ENCODE data around the gene PLOD1.
"Not testable (repeated sequence)": the region's sequence is repeated elsewhere in the genome, so short reads cannot be mapped to it uniquely, and the experiment has no call there.

PLOD1 gene

DNA sequence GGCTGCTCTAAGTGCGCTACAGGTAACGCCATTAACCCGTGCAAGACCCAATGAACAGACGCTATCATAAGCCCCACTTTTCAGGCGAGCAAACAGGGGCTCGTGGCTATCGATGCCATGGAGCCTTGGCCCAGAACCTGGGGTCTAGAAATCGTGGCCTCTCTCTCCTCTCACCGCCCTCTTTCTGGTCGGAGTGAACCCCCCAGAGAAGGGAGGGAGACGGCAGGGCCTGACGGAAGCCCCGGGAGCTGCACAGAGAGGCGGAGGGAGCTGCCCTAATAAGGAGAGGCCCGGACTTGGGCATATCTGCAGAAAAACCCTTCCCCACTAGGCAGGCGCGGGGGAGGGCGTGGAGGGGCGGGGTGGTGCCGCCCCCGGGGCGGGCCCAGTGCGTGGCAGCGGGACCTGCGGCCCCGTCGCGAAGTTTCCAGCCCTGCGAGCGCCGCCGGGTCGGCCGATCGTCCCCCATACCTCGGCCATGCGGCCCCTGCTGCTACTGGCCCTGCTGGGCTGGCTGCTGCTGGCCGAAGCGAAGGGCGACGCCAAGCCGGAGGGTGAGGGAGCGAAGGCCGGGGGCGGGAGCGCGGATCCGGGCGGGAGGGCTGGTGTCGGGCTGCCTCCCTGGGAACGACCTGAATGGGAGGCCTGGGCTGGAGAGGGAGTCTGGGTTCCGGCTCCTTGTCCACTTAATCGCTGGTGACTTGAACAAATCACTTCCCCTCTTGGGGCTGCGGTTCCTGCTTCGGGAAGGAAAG, at the start of gene PLOD1:
PLOD1 (plus strand) TSS at position 416 of the 755 bp plus-strand sequence; CDS start at position 479, 63 bp downstream.
- DNase-seq = peak in 57 of 58 donors; percentile 24 to 90 (median 77)

DNA sequence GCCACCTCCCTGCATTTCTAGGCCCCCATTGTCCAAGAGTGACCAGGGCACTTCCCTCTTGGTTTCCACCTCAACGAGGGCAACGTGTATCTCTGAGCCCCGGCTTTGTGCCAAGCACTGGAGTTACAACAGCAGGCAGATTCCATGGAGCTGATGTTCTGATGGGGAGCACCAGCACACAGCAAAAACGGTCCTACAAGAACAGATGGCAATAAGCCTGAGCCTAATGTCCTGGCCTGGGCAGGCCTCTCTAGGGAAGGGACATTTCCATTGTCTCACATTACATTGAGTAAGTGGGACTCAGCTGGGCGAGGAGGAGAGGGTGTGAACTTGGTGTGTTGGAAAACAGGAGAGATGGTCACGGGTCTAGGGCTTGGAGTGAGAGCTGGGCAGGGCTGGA, 48.6 kb upstream of the PLOD1 start:
- DNase-seq = no peak

DNA sequence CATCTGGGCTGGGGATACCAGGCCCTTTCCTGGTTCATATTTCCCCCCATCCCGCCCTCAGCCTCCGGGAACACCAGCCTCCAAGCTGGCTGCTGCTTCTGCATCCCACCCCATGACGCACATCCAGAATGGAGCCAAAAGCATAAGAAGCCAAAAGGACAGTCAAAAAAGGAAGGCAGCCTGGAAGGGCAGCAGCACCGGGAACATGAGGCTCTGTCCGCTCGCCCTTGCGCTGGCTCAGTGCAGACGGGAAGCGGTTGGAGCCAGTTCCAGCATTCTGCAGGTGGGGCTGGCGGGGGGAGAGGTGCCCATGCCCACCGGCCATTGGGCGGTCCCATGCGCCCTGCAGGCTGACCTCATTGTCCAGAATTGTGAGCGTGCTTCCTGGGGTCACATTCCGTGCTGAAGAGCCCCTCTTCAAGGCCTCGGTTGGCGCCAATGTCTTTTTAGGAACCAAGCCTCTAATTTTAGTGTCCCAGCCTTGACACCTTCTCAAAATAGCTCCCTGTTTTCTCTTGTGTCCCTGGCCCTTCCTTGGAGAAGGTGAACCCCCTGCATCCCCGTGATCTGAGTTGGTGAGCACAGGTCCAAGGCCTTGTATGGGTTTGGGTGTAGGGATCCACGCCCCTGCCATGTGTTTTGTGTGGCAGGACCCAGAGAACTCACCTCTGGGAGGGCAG, 47.4 kb upstream of the PLOD1 start:
- DNase-seq = no peak

DNA sequence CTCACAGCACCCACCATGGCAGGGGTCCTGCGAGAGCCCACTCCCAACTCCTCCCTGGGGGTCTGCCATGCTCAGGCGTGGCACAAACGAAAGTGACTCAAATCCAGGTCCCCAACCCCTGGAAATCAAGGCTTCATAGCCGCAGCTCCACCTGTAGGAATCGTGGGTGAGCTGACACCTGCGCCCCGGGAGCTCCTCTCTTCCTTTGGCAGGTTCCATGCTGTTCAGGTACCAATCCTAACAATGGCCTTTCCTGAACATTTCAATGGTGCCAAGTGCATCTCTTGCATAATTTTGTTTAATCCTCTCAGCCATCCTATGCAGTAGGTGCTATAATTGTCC, 46.9 kb upstream of the PLOD1 start:
- no peak for DNase-seq

DNA sequence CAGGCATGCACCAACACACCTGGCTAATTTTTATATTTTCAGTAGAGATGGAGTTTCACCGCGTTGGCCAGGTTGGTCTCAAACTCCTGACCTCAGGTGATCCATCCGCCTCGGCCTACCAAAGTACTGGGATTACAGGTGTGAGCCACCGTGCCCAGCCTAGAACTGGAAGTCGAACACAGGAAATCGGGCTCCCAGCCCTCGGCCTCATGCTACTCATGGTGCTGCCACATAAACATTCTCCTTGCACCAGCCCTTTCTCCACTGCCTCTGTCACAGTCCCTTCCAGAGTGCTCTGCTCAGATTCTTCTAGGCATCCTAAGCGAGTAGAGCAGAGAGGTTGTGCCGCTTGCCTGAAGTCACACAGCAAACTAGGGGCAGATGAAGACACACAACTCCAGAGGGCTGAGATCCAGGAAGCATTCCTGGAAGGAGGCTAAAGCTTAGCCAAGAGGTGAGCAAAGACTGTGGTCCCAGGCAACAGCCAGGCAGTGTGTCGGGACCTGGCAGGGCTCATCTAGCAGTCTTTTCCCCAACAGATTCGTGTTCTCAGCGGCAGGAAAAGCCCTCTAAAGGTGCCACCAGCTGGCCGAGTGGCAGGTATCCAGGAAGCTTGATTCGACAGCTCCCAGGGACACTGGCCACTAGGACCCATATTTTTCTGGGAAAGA, 46.2 kb upstream of the PLOD1 start:
- no peak for DNase-seq

DNA sequence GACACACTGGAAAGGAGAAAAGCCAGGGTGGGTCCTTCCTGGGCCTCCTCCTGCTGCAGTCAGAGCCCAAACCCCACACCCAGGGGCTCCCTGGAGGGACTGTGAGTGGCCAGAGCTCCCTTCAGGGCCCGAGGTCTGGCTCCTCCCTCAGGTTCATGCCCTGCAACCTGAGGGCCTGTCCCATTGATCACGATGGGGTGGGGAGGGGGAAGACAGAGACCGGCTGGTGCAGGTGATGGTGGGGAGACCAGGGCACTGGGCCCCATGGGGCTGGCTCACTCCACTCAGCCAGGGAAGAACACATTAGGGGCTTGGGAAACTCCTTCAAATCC, 45.7 kb upstream of the PLOD1 start:
- DNase-seq = no peak

DNA sequence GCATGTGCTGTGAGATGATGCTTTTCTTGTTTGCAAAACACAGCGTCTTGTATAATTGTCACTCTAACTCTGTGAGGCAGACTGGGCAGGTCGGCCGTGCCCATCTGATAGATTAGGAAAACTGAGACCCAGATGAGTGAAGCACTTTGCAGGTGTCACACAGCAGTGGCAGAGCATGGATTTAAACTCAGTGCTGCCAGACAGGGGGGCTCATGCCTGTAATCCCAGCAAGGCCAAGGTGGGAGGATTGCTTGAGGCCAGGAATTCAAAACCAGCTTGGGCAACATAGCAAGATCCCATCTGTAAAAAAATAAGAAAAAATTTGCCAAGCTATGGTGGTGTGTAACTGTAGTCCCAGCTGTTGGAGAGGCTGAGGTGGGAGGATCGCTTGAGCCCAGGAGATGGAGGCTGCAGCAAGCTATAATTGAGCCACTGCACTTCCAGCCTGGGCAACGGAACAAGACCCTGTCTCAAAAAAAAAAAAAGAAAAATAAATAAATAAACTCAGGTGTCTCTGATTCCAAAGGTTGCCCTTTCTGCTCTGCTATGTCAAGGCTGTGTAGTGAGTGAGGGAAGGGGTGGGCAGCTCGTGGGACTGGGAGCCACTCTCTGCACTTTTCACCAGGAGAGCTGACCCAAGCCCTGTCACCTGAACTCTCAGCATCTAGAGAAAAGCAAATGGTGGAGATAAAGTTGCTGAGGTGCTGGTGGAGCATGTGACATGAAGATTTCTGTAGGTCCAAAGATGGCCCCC, 42.9 kb upstream of the PLOD1 start:
- DNase-seq = no peak

DNA sequence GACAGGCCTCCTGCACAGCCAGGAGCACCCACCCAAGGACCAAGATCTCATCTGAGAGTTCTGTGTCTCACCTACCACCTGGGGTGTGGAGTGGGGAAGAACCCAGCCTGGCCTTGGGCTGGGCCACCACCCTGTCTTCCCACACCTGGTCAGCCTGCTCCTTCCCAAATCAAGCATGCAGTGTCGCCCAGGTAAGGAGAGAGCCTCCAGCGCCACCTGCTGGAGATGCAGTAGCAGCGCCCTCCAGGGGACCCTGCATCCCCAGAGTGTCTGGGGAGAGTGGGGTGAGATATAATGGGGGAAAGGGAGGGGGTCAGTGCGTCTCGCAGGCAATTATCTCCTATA, 40.6 kb upstream of the PLOD1 start:
- peak in 33 of 58 donors; percentile 2 to 53 (median 17) for DNase-seq

DNA sequence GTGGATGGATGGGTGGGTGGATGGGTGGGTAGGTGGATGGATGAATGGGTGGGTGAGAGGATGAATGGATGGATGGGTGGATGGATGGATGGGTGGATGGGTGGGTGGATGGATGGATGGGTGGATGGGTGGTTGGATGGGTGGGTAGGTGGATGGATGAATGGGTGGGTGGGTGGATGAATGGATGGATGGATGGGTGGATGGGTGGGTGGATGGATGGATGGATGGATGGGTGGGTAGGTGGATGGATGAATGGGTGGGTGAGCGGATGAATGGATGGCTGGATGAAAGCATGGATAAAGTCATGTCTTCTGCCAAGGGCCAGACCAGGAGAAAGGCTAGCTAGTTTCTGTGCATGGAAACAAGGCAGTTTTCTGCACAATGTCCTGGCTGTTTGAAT, 40.0 kb upstream of the PLOD1 start:
- not testable (repeated sequence) for DNase-seq

DNA sequence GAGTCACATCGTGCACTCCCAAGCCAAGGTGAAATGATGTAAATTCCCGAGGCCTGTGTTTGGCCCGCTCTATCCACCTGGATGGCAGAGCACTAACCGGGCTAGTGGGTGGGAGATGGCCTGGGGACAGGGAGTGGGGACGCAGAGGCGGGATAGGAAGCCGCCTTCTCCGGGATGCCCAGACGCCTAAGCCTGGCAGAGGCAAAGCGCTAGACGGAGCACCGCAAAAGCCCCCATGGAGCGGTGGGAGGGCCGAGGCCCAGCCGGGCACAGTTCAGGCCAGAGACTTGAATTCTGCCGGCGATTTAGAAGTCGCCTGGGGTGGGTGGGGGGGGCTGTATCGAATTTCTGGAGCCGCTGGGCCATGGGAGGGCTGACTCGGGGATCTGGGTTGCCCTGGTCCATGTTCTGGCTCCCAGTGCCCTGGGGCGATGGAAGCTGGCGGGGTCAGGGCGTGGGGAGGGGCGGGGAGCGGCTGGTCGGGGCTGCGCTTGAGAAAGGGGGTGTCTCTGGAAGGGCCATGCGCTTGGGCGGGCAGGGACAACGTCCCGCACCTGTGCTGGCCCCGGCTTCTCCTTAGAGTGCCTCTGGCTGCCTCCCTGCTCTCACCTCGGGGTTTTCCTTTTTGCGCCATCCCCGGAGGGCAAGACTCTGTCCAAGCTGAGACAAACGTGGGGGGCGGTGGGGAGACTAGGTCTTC, 36.3 kb upstream of the PLOD1 start:
- DNase-seq = no peak

DNA sequence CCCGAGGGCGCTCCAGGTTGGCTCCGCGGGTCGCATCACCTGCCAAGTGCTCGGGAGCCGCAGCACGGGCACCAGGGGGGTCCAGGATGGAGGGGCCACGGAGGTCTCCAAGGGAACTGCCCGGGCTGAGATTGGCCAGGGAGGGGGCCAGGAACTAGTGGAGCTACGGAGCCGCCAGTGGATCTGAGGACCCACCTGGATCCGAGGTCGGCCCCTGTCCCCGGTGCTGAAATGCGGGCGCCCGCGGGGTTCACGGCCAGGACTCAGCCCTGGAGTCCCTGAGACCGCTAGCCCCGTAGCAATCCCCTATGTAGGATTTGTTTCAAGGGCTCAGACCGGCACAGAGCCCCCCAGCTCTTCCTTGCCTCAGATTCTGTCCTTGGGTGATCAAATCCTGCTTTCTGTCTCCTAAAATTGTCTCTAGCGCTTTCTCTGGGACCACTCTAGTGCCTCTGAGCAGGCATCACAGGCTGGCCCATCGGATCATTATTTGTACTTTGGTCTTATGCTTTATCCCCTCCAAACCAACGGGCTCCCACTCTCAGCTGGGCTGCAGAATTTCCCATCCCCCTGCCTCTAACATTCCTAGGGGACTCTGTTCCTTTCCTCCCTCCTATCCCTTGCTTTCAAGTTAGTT, 35.6 kb upstream of the PLOD1 start:
- DNase-seq = no peak

DNA sequence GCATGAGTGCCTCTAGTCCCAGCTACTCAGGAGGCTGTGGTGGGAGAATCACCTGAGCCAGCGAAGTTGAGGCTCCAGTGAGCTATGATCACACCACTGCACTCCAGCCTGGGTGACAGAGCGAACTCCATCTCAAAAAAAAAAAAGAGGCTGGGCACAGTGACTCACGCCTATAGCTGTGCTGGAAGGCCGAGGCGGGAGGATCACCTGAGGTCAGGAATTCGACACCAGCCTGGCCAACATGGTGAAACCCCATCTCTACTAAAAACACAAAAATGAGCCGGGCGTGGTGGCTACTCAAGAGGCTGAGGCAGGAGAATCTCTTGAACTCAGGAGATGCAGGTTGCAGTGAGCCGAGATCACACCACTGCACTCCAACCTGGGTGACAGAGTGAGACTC, 33.1 kb upstream of the PLOD1 start:
- DNase-seq = not testable (repeated sequence)

DNA sequence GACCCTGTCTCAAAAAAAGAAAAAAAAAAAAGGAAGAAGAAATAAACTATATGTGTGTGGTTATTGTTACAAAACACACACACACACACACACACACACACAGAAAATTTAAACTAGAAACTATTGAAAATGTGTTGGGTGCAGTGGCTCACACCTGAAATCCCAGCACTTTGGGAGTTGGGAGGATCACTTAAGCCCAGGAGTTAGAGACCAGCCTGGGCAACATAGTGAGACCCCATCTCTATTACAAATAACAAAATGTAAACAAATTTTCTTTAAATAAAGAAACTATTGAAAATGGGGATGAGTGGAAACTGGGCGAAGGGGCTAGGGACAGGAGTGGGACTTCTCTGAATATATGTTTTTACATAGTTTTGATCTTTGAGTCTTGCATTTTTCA, 31.3 kb upstream of the PLOD1 start:
- no peak for DNase-seq

DNA sequence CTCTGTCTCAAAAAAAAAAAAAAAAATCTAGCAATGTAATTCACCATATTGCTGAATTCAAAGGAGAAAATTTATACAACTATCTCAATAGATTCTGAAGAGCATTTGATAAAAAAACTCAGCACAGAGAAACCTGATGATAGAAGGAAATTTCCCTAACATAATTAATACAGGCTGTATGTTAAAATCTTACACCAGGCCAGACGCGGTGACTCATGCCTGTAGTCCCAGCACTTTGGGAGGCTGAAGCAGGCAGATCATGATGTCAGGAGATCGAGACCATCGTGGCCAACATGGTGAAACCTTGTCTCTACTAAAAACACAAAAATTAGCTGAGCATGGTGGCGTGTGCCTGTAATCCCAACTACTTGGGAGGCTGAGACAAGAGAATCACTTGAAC, 30.4 kb upstream of the PLOD1 start:
- DNase-seq = not testable (repeated sequence)

DNA sequence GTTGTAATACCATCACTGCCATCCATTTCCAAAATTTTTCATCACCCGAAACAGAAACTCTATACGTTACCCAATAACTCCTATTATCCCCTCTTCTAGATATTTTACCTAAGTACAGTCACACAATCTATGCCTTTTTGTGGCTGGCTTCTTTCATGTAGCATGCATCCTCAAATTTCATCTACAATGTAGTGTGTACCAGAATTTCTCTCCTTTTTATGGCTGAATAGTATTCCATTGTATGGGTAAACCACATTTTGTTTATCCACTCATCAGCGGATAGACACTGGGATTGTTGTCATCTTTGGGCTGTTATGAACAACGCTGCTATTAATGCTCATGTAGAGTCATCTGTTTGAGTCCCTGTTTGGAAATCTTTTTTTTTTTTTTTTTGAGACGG, 29.5 kb upstream of the PLOD1 start:
- no peak for DNase-seq

DNA sequence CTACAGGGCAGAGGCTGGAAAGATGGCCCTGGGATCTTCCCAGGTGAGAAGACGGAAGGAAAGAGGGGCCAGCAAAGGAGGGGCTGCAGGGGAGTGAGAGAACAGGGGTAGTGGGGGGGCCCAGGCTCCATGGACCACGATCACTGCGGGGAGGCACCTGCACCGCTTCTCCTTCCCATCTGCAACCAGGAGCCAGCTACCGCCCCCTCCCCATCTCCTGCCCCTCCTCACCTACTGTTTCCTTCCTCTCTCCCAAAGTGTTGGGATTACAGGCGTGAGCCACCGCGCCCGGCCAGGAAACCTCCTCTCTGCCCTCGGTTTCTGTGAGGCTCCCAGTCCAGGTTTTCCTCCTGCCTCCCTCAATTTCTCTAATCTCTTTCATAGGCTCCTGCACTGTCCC, 27.6 kb upstream of the PLOD1 start:
- no peak for DNase-seq

DNA sequence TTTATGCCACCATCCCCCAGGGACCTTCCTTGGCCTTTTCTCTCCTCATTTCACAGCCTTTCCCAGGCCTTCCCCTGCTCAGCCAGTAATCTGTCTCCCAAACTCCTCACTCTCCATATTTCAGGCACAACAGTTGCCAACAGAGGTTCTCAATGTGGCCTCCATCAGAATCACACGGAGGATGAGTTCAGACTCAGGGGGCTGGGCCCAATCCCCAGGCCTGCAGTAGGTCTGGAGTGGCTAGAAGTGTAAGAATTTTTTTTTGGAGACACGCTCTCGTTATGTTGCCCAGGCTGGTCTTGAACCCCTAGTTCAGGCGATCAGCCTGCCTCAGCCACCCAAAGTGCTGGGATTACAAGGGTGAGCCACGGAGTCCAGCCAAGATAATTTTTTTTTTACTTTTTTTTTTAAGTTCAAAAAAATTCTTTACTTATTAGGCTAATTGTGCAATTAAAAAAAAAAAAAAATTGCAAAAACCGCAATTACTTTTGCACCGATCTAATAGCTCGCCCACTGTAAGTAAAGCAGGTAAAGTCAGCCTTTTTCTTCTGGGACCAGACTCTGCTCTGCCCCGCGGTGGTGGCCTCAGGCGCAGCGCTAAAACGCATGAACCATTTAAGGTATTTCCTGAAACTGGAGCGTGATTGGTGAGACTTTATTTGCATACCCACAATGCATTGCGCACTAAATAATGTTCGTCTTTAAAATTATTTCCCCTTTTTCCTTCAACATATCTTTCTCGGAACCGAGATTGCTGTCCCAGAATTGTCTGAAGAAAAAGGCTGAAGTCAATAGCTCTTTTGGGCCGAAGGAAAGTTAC, 27.0 kb upstream of the PLOD1 start:
- peak in 57 of 58 donors; percentile 21 to 92 (median 80) for DNase-seq

DNA sequence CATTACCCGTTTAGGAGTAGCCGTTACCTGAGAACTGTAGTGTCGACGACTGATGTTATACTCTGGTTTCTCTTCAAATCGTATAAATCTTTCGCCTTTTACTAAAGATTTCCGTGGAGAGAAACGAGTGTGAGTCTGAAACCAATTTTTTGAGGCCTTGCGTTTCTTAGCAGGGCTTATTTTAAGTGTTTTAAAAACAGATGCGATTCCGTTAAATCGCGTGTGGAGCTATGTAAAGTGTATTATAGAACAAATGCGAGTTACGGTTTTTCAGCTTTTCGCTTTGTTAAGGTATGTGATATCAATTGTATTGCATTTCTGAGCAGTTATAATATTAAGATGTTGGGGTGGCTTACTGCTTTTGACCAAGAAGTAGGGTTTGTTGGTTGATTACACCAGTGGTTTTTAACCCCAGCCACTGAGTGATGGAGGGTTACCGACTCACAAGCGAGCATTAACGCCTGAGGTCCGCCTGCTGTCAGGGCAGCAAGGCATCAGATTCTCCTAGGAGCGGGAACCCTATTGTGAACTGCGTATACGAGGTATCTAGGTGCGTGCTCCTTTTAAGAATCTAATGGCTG, 26.3 kb upstream of the PLOD1 start:
- DNase-seq = peak in 30 of 58 donors; percentile 40 to 91 (median 68)

DNA sequence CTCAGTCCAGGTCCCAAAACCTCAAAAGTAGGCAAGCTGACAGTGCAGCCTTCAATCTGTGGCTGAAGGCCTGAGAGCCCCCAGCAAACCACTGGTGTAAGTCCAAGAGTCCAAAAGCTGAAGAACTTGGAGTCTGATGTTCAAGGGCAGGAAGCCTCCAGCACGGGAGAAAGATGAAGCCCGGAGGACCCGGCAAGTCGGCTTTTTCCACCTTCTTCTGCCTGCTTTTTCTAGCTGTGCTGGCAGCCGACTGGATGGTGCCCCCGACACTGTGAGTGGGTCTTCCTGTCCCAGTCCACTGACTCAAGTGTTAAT, 23.6 kb upstream of the PLOD1 start:
- DNase-seq = not testable (repeated sequence)

DNA sequence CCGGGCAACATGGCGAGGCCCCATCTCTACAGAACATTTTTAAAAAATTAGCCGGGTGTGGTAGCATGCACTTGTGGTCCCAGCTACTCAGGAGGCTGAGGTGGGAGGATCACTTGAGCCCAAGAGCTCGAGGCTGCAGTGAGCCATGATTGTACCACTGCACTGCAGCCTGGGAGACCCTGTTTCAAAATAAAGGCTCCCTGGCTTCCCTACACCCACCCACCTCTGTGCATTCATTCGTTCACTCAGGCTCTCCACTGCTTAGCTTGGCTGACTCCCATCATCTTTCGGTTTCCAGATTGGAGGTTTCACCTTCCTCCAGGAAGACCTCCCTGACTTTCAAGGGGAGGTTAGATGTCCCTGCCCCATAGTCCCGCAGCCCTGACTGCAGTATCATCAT, 22.5 kb upstream of the PLOD1 start:
- no peak for DNase-seq
